AG09309 (cell line): Measurements from ENCODE around the gene MRPL20.
"Not testable (repeated sequence)": the region's sequence is repeated elsewhere in the genome, so short reads cannot be mapped to it uniquely, and the experiment has no call there.

Experiments
- DNase-seq: peaks from one replicate; pipeline ENCODE4 v3.0.0-alpha.2; 2010; ENCODE audit warnings: low read depth
- H3K4me3 ChIP-seq: 2 replicates; pipeline ENCODE4 v1.5.1; 2011; ENCODE audit warnings: mild to moderate bottlenecking, low read depth, low read length, moderate library complexity; ENCODE audit not compliant: control insufficient read depth
- CTCF ChIP-seq: IDR thresholded peaks from 2 replicates; pipeline ENCODE4 v1.5.1; 2011; ENCODE audit warnings: mild to moderate bottlenecking, low read depth, low read length, inconsistent platforms; ENCODE audit not compliant: insufficient read depth, control insufficient read depth; ENCODE audit errors: missing control alignments

Gene MRPL20

GRCh38 chr1:1418464-1419362 lies 11.6 kb upstream of the MRPL20 start:
- H3K4me3 ChIP-seq: no peak overlapping the region
- DNase-seq: no peak
- no peak for TF ChIP-seq CTCF

- DNase-seq, H3K4me3 ChIP-seq: not testable (repeated sequence)
Measured at GRCh38 chr1:1417825-1418463, 10.9 kb upstream of the MRPL20 start.

- H3K4me3 ChIP-seq, DNase-seq: not testable (repeated sequence)
Measured at GRCh38 chr1:1417396-1417795, 10.3 kb upstream of the MRPL20 start.

- no peak overlapping the region for H3K4me3 ChIP-seq
- no peak for DNase-seq
- TF ChIP-seq CTCF: no peak
Measured at GRCh38 chr1:1415751-1416150, 8.7 kb upstream of the MRPL20 start.

GRCh38 chr1:1412311-1412902 lies 5.3 kb upstream of the MRPL20 start:
- DNase-seq, H3K4me3 ChIP-seq: not testable (repeated sequence)

GRCh38 chr1:1411626-1412025 lies 4.5 kb upstream of the MRPL20 start:
- DNase-seq: no peak
- TF ChIP-seq CTCF: no peak
- H3K4me3 ChIP-seq: no peak overlapping the region

- not testable (repeated sequence) for DNase-seq, H3K4me3 ChIP-seq
Measured at GRCh38 chr1:1410238-1410637, 3.1 kb upstream of the MRPL20 start.

GRCh38 chr1:1407636-1408318 lies 684 bp upstream of the MRPL20 start:
- TF ChIP-seq CTCF: peak; percentile 1
- no peak for DNase-seq
- peak overlapping the region; percentile 87 for H3K4me3 ChIP-seq
